Stomach smooth muscle (tissue), 2 donors: ENCODE results near the gene CTNNA2.

Experiments used
- H3K27ac ChIP-seq: one replicate; pipeline ENCODE4 v1.7.0; 2013; ENCODE audit warnings: mild to moderate bottlenecking, low read length, inconsistent platforms
- H3K27me3 ChIP-seq, 2 donors: one replicate each; pipeline ENCODE4 v1.7.0; 2013; ENCODE audit warnings: low read length in 2 of 2; ENCODE audit not compliant: insufficient read depth in 2 of 2, control insufficient read depth in 1 of 2
- H3K36me3 ChIP-seq, 2 donors: one replicate each; pipeline ENCODE4 v1.7.0; 2013; ENCODE audit warnings: low read length in 2 of 2; ENCODE audit not compliant: control insufficient read depth in 2 of 2, insufficient read depth in 2 of 2
- H3K4me1 ChIP-seq: one replicate; pipeline ENCODE4 v1.7.0; 2013; ENCODE audit warnings: low read length; ENCODE audit not compliant: control insufficient read depth, insufficient read depth
- H3K4me3 ChIP-seq, 2 donors: one replicate each; pipeline ENCODE4 v1.7.0; 2013; ENCODE audit warnings: low read length in 2 of 2
- H3K9ac ChIP-seq, 2 donors: one replicate each; pipeline ENCODE4 v1.7.0; 2013; ENCODE audit warnings: low read length in 2 of 2, mild to moderate bottlenecking in 1 of 2
- H3K9me3 ChIP-seq, 2 donors: one replicate each; pipeline ENCODE4 v1.7.0; 2013; ENCODE audit warnings: low read length in 2 of 2; ENCODE audit not compliant: control insufficient read depth in 2 of 2
- donor health status: healthy.
- donor health status: Pancreatic carcinoma.

CTNNA2 gene

DNA sequence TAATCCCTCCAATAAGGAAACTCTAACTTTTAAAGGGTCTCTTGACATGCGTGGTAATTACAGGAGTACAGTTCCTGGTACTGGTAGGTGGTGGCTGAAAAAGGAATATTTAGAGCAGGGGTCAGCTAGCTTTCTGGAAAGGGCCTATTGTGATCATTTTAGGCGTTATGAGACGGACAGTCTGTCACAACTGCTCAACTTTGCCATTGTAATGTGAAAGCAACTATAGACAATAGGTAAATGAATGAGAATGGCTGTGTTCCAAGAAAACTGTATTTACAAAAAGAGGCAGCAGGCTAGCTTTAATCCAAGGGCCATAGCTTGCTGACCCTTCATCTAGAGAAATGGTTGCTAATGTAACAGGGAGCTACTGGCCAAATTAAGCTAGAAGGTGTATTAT is 969.4 kb downstream of the CTNNA2 start:
- Histone ChIP-seq H3K36me3 (no peaks in the 10 kb centered on the region), H3K4me3 (no peak overlapping the region), H3K4me1 (no peaks in the 10 kb centered on the region), H3K9ac (no peak overlapping the region), H3K27me3 (no peaks in the 10 kb centered on the region), H3K27ac (no peak overlapping the region), H3K9me3 (no peaks in the 10 kb centered on the region)

DNA sequence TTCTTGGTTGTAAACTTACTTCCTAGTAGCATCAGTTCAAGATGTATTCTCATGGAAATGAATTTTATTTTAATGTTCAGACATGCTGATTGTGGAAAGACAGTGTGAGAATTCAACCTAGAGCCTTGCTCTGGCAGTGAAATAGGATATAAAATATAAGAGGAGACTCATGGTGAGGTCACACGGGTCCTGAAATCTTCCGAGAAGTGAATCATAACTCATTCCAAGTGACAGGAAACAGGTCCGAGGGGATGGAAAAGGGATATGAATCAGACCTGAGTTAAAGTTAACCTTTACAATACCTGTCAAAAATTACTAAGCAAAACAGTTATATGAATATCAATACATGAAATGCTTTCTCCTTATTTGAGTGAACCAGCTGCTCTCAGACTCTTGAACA is 976.9 kb downstream of the CTNNA2 start:
- H3K9ac ChIP-seq, result no peak overlapping the region
- no peak overlapping the region for H3K4me3 ChIP-seq
- H3K27ac ChIP-seq, result no peak overlapping the region
- no peaks in the 10 kb centered on the region for H3K36me3 ChIP-seq
- no peaks in the 10 kb centered on the region for H3K9me3 ChIP-seq
- H3K4me1 ChIP-seq, result no peaks in the 10 kb centered on the region
- no peaks in the 10 kb centered on the region for H3K27me3 ChIP-seq

DNA sequence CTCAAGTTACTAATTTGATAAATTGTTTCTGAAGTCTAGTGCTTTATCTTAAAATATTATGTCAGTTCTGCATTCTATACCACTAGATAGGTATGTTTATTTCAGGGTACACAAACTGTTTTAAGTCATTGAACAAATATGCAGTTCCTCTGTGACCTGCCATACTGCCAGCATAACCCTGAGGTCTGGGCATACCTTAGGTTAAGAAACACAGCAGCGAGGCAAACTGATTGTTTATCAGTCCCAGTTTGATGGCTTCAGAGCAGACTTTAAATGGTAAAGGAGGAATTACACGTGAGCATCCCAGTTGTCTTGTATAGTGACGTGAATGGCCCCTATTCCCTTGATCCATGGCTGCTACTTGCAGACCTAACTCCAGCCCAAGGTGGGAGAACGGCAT is 978.1 kb downstream of the CTNNA2 start:
- H3K4me1 ChIP-seq, result no peaks in the 10 kb centered on the region
- no peaks in the 10 kb centered on the region for H3K9me3 ChIP-seq
- no peak overlapping the region for H3K27ac ChIP-seq
- H3K4me3 ChIP-seq, result no peak overlapping the region
- no peaks in the 10 kb centered on the region for H3K36me3 ChIP-seq
- H3K27me3 ChIP-seq, result no peaks in the 10 kb centered on the region
- H3K9ac ChIP-seq, result no peak overlapping the region

DNA sequence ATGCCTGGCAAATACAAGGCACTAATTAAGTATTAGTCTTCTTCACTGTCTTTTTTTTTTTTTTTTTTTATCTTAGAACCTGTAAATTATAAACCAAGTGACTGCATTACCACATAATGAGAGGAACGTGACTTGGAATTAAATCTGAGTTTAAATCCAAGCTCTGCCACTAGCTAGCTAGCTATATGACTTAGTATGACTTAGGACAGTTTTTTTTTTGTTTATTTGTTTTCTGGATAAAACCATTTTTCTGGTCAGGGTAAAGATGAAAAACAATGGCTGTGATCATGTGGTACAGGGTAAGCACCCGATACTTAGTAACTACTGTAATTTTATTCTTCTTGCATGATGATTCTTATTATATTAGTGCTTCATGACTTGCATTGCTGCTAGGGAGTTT is 983.5 kb downstream of the CTNNA2 start:
- Histone ChIP-seq H3K4me3 (no peak overlapping the region), H3K27ac (no peak overlapping the region), H3K27me3 (no peaks in the 10 kb centered on the region), H3K9ac (no peak overlapping the region), H3K36me3 (no peaks in the 10 kb centered on the region), H3K4me1 (no peaks in the 10 kb centered on the region), H3K9me3 (no peaks in the 10 kb centered on the region)

DNA sequence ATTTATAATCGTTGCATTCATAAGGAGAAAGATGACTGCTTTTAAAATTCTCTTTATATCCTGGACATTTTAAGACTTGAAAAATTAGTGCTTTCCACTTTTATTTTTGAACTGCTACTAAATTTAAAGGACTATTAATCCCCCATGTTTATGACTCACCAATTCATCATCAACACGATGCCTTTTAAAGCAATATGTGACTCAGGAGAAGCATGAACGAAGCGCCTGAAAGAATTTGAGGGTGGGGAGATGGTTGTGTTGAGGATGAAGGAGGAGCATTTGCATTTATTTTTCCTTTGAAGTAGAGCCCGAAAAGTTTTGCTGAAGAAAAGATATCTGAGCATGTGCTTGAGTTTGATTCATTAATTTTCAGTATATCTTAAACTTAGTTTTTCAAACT is 983.9 kb downstream of the CTNNA2 start:
- Histone ChIP-seq H3K9ac (no peak overlapping the region), H3K36me3 (no peaks in the 10 kb centered on the region), H3K4me1 (no peaks in the 10 kb centered on the region), H3K27ac (no peak overlapping the region), H3K4me3 (no peak overlapping the region), H3K27me3 (no peaks in the 10 kb centered on the region), H3K9me3 (no peaks in the 10 kb centered on the region)

DNA sequence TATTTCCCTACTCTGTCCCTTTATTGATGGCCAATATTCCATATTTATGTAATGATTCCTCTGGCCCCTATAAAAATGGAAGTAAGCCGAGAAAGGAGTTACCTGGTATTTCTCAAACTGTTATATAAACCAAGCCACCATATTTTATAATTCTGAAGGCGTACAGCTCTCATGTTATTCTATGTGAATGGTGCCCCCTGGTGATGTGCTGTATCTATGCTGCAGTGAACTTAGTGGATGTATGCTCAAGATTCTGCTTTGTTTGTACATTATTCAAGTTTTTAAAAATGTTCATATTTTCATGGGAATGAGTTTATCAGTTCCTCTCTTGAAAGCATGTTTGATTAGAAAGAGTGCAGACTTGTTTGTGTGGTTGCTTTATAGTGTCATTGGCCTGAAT is 986.2 kb downstream of the CTNNA2 start:
- Histone ChIP-seq H3K9ac (no peak overlapping the region), H3K36me3 (no peaks in the 10 kb centered on the region), H3K4me1 (no peaks in the 10 kb centered on the region), H3K27ac (no peak overlapping the region), H3K27me3 (no peaks in the 10 kb centered on the region), H3K4me3 (no peak overlapping the region), H3K9me3 (no peaks in the 10 kb centered on the region)

DNA sequence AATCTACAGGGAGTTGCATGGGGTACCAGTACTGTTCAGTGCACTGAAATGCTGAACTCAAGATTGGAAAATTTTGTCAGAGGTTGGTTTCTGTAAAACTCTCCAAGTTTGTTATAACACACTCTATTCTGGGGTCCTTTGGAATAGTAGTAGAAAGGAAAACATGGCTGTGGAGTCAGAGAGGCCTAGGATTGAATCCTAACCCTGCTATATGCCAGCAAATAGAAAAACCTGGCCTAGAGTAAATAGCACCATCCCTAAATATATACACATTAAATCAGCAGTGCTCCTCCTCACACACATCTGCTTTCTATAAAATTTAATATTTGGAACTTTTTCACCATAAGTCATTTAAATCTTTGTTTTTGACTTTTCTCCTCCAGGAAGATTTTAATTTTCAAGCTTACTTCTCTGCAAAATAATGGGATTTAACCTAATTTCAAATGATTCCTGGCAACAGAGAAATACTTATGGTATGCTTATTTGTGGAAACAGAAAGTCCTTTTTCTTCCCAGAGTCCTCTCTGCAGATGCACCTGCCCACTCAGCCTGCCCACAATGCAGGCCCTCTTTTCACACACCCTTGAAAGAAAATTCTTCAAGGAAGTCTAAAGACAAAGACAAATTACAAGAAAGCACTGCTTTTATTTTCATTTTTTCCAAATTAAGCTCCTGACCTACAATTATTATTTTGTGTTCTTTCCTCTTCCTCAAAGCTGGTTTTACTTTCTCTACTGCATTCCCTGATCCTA is 989.2 kb downstream of the CTNNA2 start:
- H3K9ac ChIP-seq, result no peak overlapping the region
- H3K4me1 ChIP-seq, result no peaks in the 10 kb centered on the region
- H3K27ac ChIP-seq, result no peak overlapping the region
- no peaks in the 10 kb centered on the region for H3K36me3 ChIP-seq
- no peaks in the 10 kb centered on the region for H3K27me3 ChIP-seq
- no peaks in the 10 kb centered on the region for H3K9me3 ChIP-seq
- no peak overlapping the region for H3K4me3 ChIP-seq

DNA sequence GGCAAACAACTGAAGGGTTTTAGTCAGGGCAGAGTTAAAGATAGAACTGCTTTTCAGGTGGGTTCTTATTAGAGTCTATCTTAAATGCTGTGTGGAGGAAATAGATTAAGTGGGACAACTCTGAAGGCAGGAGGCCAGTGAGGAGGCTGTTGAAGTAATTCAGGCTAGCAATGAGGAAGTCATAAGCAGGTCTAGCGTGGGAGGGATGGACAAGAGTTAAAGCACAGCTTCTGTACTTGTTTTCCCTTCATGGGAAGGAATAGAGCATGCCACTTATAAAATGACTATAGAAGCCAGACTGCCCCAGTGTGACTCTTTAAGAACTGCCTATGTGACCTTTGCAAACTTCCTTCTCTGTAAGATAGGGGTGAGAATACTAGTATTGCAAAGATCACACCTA is 993.7 kb downstream of the CTNNA2 start:
- no peak overlapping the region for H3K4me3 ChIP-seq
- H3K9ac ChIP-seq, result no peak overlapping the region
- no peaks in the 10 kb centered on the region for H3K9me3 ChIP-seq
- H3K36me3 ChIP-seq, result no peaks in the 10 kb centered on the region
- no peaks in the 10 kb centered on the region for H3K4me1 ChIP-seq
- H3K27me3 ChIP-seq, result no peaks in the 10 kb centered on the region
- no peak overlapping the region for H3K27ac ChIP-seq

DNA sequence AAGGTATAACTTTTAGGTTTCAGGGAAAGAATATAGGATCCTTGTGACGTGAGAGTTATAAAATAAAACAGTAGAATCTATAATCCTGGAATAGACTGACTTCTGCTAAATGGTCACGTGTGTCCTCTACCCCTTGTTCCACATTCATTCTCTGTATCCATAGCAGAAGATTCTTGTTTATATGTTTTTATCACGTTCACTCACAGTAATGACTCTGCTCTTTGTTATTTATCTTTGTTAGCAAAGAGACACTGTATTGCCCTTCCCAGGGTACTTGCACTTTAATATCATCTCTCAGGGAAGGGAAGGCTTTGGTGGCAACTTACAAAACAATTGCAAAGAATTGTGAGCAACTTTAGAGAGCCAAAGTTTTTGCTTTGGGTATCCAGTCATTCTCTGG is 997.9 kb downstream of the CTNNA2 start:
- H3K27me3 ChIP-seq, result no peaks in the 10 kb centered on the region
- H3K4me3 ChIP-seq, result no peak overlapping the region
- peaks cover 0 to 5% of the 10 kb centered on the region in 2 donors for H3K9me3 ChIP-seq
- H3K9ac ChIP-seq, result no peak overlapping the region
- H3K36me3 ChIP-seq, result no peaks in the 10 kb centered on the region
- no peaks in the 10 kb centered on the region for H3K4me1 ChIP-seq
- H3K27ac ChIP-seq, result no peak overlapping the region

DNA sequence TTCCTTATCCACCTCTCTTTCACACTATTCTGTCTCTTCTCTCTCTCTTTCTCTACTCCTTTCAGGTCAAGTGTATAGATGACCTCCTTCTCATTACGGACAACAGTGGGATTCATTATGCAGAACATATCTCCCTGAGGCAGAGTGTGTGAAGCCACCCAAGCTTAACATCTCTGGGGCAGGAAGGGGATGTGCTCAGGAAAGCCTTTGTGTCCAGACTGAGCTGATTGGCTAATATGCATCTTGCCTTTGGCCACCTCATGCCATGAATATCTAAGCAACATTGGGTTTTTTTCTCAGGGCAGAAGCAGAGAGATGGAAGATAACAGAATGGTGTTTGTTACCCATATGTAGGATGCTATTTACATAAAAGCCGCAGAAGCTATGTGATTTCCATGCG is 1003.1 kb downstream of the CTNNA2 start:
- Histone ChIP-seq H3K4me1 (no peaks in the 10 kb centered on the region), H3K27ac (no peak overlapping the region), H3K4me3 (no peak overlapping the region), H3K27me3 (no peaks in the 10 kb centered on the region), H3K9ac (no peak overlapping the region), H3K36me3 (no peaks in the 10 kb centered on the region), H3K9me3 (peaks cover 0 to 5% of the 10 kb centered on the region in 2 donors)

DNA sequence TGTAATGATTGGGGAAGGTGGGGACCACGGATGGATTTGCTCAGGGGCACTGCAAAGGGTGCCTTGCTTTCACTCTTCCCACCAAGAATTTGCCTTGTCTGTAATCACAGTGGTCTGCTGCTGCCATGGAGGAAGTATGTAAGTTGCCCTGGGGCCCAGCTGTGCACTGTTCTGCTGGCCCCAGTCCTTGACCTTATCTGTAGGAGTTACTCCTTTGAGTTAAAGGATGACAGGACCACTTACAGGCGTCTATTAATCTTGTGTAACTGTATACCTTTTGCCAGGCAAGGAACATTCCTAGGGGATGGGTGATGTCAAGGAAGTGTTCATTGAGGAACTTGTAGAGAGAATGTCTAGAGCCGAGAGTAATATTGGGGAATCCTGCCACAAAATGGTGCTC is 1004.5 kb downstream of the CTNNA2 start:
- Histone ChIP-seq H3K9ac (no peak overlapping the region), H3K27ac (no peak overlapping the region), H3K36me3 (no peaks in the 10 kb centered on the region), H3K27me3 (no peaks in the 10 kb centered on the region), H3K4me1 (no peaks in the 10 kb centered on the region), H3K4me3 (no peak overlapping the region), H3K9me3 (peaks cover 0 to 5% of the 10 kb centered on the region in 2 donors)
